Lower lobe of right lung (tissue), 2 donors: ENCODE results near the gene ZFP14. TPM values are rescaled to one million over a fixed set of nuclear protein-coding genes. Genes with fewer than 3 reads are reported as not detected.

Source experiments
- ATAC-seq, 2 donors: fragments of 200-7000 bp; cut with Tn5 transposase; one replicate each; pipeline ENCODE4 v1.9.1; 2020 to 2022; ENCODE audit warnings: mild to moderate bottlenecking in 2 of 2, moderate library complexity in 2 of 2
- DNase-seq: peaks from one replicate; pipeline ENCODE4 v3.0.0-alpha.2; 2020
- H3K27ac ChIP-seq: fragments of 200-600 bp; one replicate; pipeline ENCODE4 v1.8.0; 2022
- H3K27me3 ChIP-seq: fragments of 200-600 bp; one replicate; pipeline ENCODE4 v1.8.0; 2022; ENCODE audit warnings: low read depth
- H3K36me3 ChIP-seq: fragments of 200-600 bp; one replicate; pipeline ENCODE4 v1.8.0; 2022; ENCODE audit warnings: mild to moderate bottlenecking
- H3K4me1 ChIP-seq: fragments of 200-600 bp; one replicate; pipeline ENCODE4 v1.8.0; 2022
- H3K4me3 ChIP-seq: fragments of 200-600 bp; one replicate; pipeline ENCODE4 v1.8.0; 2022; ENCODE audit warnings: mild to moderate bottlenecking
- H3K9me3 ChIP-seq: fragments of 200-600 bp; one replicate; pipeline ENCODE4 v1.8.0; 2022
- intact Hi-C: fragments of 100-400 bp; cut with DNase I; formaldehyde crosslinking; loops from one replicate; pipeline ENCODE4 v1.11.0; 2022
- long read RNA-seq: library from polyadenylated mRNA; unstranded; transcript quantifications from one replicate; pipeline ENCODE4 v2.0.0, GENCODE V29; 2021
- total RNA-seq: library from RNA; stranded (reverse); fragmentation: NEBNext Ultra II Directional; extraction: Animal tissue kit (Norgen Biotek cat#: 25700); gene quantifications from one replicate; pipeline ENCODE4 v1.2.1, GENCODE V29; 2021
- TF ChIP-seq, protein P1 (sequence below): fragments of 200-600 bp; IDR thresholded peaks from one replicate; pipeline ENCODE4 v1.8.0; 2022; ENCODE audit warnings: antibody characterized with exemption, mild to moderate bottlenecking
- donor health status: DM: no; HTN: yes; CAD: no; lungs with severe emphysema.

The ZFP14 gene
- 7.7 TPM for total RNA-seq
- long read RNA-seq, full-length matches to known transcripts: 2 of 5 reads
- long read RNA-seq, partial matches to known transcripts: 1 of 5 reads
- long read RNA-seq, other reads (novel, unspliced or antisense): 2 of 5 reads

DNA sequence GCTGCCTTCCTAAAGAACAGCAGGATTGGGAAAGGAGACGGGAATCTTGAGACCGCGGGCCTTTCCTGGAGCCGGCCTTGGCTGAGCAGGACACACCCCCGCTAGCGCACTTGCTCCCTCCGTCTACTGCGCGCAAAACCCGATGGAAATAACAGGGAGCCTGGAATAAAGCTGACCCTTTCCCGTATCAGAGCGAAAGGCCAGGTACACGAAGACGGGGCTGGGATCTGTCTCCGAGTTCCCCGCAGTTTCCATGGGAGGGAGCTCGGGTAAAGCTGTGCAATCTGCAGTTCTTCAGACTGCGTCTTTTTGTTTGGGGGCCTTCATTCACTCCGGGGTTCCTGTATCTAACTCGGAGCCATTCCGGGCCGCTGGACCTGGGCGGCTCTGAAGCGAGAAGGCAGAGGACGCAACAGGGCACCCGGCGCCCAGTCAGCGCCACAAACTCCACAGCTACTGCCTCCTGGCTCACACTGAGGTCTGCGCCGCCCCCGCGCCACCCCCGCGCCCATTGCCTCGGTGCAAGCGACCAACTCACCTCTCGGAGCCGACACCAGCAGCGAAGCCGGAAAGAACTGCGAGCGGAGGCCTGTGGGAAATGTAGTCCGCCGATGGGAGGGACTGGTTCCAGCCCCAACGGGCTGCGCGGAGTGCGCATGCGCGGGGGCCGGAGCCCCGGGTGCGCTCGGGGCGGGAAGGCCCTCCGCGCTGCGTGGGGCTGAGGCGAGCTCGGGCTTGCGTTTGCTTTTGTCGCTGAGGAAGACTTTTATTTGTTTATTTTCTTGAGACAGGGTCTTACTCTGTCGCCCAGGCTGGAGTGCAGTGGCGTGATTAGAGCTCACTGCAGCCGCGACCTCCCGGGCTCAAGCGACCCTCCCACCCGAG lies at the start of gene ZFP14:
Gene ZFP14, minus strand, starts transcription at position 577 of the 885 bp plus-strand sequence. CDS start 11,309 bp downstream, outside the sequence.
- Histone ChIP-seq H3K36me3 (no peaks in the 10 kb centered on the region), H3K9me3 (no peaks in the 10 kb centered on the region), H3K27ac (peak within 1 kb of the TSS; percentile 90), H3K4me1 (peaks cover 12% of the 10 kb centered on the region), H3K4me3 (peak within 1 kb of the TSS; percentile 93), H3K27me3 (no peaks in the 10 kb centered on the region)
- intact Hi-C loops: no loop called here
- ATAC-seq: peak; percentile 99 to 100
- peak; percentile 96 for DNase-seq
- TF ChIP-seq, protein P1, sequence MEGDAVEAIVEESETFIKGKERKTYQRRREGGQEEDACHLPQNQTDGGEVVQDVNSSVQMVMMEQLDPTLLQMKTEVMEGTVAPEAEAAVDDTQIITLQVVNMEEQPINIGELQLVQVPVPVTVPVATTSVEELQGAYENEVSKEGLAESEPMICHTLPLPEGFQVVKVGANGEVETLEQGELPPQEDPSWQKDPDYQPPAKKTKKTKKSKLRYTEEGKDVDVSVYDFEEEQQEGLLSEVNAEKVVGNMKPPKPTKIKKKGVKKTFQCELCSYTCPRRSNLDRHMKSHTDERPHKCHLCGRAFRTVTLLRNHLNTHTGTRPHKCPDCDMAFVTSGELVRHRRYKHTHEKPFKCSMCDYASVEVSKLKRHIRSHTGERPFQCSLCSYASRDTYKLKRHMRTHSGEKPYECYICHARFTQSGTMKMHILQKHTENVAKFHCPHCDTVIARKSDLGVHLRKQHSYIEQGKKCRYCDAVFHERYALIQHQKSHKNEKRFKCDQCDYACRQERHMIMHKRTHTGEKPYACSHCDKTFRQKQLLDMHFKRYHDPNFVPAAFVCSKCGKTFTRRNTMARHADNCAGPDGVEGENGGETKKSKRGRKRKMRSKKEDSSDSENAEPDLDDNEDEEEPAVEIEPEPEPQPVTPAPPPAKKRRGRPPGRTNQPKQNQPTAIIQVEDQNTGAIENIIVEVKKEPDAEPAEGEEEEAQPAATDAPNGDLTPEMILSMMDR: no peak

DNA sequence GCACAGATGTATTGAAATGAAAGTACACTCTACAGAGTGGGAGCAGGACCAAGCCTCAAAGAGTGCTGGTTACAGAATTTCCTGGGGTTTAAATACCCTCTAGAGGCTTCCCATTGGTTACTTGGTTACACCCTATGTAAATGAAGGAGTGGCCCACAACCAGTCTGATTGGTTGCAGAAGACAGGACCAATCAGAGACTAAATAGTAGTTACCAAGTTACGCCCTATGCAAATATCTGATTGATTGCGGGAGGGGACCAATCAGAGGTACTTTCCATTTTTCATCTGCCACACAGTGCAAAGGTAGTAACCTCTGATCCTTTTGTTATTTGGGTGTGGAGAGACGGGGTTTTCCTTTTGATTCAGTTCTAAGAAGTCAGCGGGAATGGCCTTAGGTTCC lies 44.9 kb upstream of the ZFP14 start:
- TF ChIP-seq, protein P1: no peak
- Histone ChIP-seq H3K36me3 (no peaks in the 10 kb centered on the region), H3K27me3 (peaks cover 17% of the 10 kb centered on the region), H3K27ac (no peak overlapping the region), H3K4me1 (peaks cover 3% of the 10 kb centered on the region), H3K4me3 (no peak overlapping the region), H3K9me3 (no peaks in the 10 kb centered on the region)
- intact Hi-C loops: no loop called here
- ATAC-seq: no peak
- DNase-seq: no peak

DNA sequence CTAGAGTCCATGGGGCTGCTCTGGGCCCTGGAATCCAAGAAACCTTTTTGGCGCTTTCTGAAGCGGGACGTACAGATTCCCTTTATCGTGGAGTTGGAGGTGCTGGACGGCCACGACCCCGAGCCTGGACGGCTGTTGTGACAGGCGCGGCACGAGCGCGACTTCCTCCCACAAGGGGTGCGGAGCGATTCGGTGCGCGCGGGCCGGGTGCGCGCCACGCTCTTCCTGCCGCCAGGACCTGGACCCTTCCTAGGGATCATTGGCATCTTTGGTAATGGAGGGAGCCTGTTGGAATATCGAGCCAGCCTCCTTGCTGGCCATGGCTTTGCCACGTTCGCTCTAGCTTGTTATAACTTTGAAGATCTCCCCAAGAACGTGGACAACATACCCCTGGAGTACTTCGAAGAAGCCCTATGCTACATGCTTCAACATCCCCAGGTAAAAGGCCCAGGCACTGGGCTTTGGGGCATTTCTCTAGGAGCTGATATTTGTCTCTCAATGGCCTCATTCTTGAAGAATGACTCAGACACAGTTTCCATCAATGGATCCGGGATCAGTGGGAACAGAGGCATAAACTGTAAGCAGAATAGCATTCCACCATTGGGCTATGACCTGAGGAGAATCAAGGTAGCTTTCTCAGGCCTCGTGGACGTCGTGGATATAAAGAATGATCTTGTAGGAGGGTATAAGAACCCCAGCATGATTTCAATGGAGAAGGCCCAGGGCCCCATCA lies 42.9 kb upstream of the ZFP14 start:
- intact Hi-C loops: no loop called here
- H3K4me1 ChIP-seq: peaks cover 12% of the 10 kb centered on the region
- peaks cover 17% of the 10 kb centered on the region for H3K27me3 ChIP-seq
- H3K4me3 ChIP-seq: peak overlapping the region; percentile 54
- H3K36me3 ChIP-seq: no peaks in the 10 kb centered on the region
- no peaks in the 10 kb centered on the region for H3K9me3 ChIP-seq
- ATAC-seq (no peak), DNase-seq (no peak)
- no peak overlapping the region for H3K27ac ChIP-seq
- TF ChIP-seq, protein P1: no peak

DNA sequence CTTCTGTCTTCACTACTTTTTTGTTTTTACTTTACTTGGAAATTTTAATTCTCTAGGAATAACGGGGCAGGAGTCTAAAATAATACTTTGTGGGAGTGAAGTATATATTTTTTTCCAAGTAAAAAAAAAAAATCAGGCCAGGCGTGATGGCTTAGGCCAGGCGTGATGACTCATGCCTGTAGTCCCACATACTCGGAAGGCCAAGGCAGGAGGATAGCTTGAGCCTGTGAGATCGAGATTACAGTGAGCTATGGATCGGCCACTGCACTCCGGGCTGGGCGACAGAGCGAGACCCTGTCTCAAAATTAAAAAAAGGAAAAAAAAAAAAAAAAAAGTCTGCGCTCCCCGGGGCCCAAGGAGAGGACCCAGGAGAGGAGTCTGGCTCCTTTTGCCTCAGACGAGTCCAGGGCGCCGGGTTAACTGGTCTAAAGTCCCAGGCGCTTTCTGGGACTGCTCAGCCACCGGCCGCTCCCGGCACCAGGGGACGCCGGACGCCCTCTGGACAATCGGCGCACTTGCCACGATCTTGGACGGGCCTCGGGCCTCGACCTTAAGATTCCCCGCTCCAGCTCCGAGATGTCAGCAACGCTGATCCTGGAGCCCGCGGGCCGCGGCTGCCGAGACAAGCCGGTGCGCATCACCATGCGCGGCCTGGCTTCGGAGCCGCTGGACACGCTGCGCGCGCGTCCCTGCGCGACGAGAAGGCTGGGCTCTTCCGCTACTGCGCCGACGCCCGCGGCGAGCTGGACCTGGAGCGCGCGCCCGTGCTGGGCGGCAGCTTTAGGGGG lies 42.2 kb upstream of the ZFP14 start:
- peak overlapping the region; percentile 54 for H3K4me3 ChIP-seq
- H3K27ac ChIP-seq: no peak overlapping the region
- H3K27me3 ChIP-seq: peaks cover 17% of the 10 kb centered on the region
- peaks cover 12% of the 10 kb centered on the region for H3K4me1 ChIP-seq
- intact Hi-C loops: no loop called here
- ATAC-seq (no peak), DNase-seq (no peak)
- no peaks in the 10 kb centered on the region for H3K36me3 ChIP-seq
- TF ChIP-seq, protein P1: no peak
- H3K9me3 ChIP-seq: no peaks in the 10 kb centered on the region
